ENCODE measurements around the gene C19orf25.

C19orf25 gene

GRCh38 chr19:1490311-1491113 lies 11.5 kb upstream of the C19orf25 start, which contains the start of gene PCSK4:
Gene PCSK4, minus strand, starts transcription at chr19:1490350. Its CDS starts 4 bp downstream, at chr19:1490346.
- in situ Hi-C loops (cut with HindIII; ENCODE audit: low pct_ligation_motif_present, low sequenced_read_pairs), result no loop called here
- TF ChIP-seq CTCF (IDR thresholded peaks at IDR 0.05; ENCODE audit: low read depth, low read length, missing control alignments), result no peak

GRCh38 chr19:1489463-1490310 lies 10.7 kb upstream of the C19orf25 start:
- DNase-seq, result no peak
- Histone ChIP-seq H3K4me3 (ENCODE audit: low read depth, low read length) (peak overlapping the region; percentile 60), H3K27me3 (replicated peaks) (no peaks in the 10 kb centered on the region), H3K36me3 (replicated peaks) (no peaks in the 10 kb centered on the region), H3K27ac (no peak overlapping the region)
- TF ChIP-seq CTCF (IDR thresholded peaks at IDR 0.05; ENCODE audit: low read depth, low read length, missing control alignments), result no peak
- in situ Hi-C loops (cut with HindIII; ENCODE audit: low pct_ligation_motif_present, low sequenced_read_pairs), result no loop called here

More at GRCh38 chr19:1490311-1491113, 11.5 kb upstream of the C19orf25 start, which contains the start of gene PCSK4:
- Histone ChIP-seq H3K27me3 (replicated peaks) (no peaks in the 10 kb centered on the region), H3K4me3 (ENCODE audit: low read depth, low read length) (peak within 1 kb of the TSS; percentile 60), H3K27ac (no peak within 1 kb of the TSS), H3K36me3 (replicated peaks) (no peaks in the 10 kb centered on the region)
- peak; percentile 99 for DNase-seq

GRCh38 chr19:1488282-1488601 lies 9.2 kb upstream of the C19orf25 start:
- no peak for DNase-seq
- H3K36me3 ChIP-seq (replicated peaks), result no peaks in the 10 kb centered on the region
- in situ Hi-C loops (cut with HindIII; ENCODE audit: low pct_ligation_motif_present, low sequenced_read_pairs), result no loop called here

GRCh38 chr19:1487576-1488281 lies 8.7 kb upstream of the C19orf25 start:
- no peak for TF ChIP-seq CTCF (IDR thresholded peaks at IDR 0.05; ENCODE audit: low read depth, low read length, missing control alignments)
- H3K27ac ChIP-seq, result no peak overlapping the region
- H3K36me3 ChIP-seq (replicated peaks), result no peaks in the 10 kb centered on the region
- in situ Hi-C loops (cut with HindIII; ENCODE audit: low pct_ligation_motif_present, low sequenced_read_pairs), result no loop called here
- no peak for DNase-seq
- H3K27me3 ChIP-seq (replicated peaks), result no peaks in the 10 kb centered on the region
- no peak overlapping the region for H3K4me3 ChIP-seq (ENCODE audit: low read depth, low read length)

More at GRCh38 chr19:1488282-1488601, 9.2 kb upstream of the C19orf25 start:
- no peak for TF ChIP-seq CTCF (IDR thresholded peaks at IDR 0.05; ENCODE audit: low read depth, low read length, missing control alignments)
- Histone ChIP-seq H3K27me3 (replicated peaks) (no peaks in the 10 kb centered on the region), H3K4me3 (ENCODE audit: low read depth, low read length) (no peak overlapping the region), H3K27ac (no peak overlapping the region)

- Histone ChIP-seq H3K27ac (no peak overlapping the region), H3K27me3 (replicated peaks) (no peaks in the 10 kb centered on the region), H3K36me3 (replicated peaks) (no peaks in the 10 kb centered on the region), H3K4me3 (ENCODE audit: low read depth, low read length) (no peak overlapping the region)
- no peak for DNase-seq
- no peak for TF ChIP-seq CTCF (IDR thresholded peaks at IDR 0.05; ENCODE audit: low read depth, low read length, missing control alignments)
- in situ Hi-C loops (cut with HindIII; ENCODE audit: low pct_ligation_motif_present, low sequenced_read_pairs), result no loop called here
These were observed 7.9 kb upstream of the C19orf25 start for GRCh38 chr19:1486720-1487575.
